HT-29 (cell line): ENCODE data around the gene UVSSA. TPM values are rescaled to one million over a fixed set of nuclear protein-coding genes. Genes with fewer than 3 reads are reported as not detected.
A peak's percentile ranks its signal among the peaks of the same experiment; 100 is the strongest.
"Not testable (repeated sequence)": the region's sequence is repeated elsewhere in the genome, so short reads cannot be mapped to it uniquely, and the experiment has no call there.

Source experiments
- DNase-seq: peaks from one replicate; pipeline ENCODE4 v3.0.0-alpha.2; 2015; ENCODE audit warnings: low spot score
- total RNA-seq: library from RNA; depleted of rRNA; stranded (reverse); fragments of >200 nt; shearing (Covaris generic); gene quantifications from 2 replicates; pipeline ENCODE4 v1.2.3, GENCODE V29; 2014; rRNA removed

Gene UVSSA
- total RNA-seq, 1 experiment from 2014 or later, result 21.7 TPM

GRCh38 chr4:1417522-1418390 lies 70.7 kb downstream of the UVSSA start:
- peak; percentile 49 for DNase-seq

- no peak for DNase-seq
Measured at GRCh38 chr4:1418494-1419285, 71.7 kb downstream of the UVSSA start.

GRCh38 chr4:1419708-1420107 lies 72.7 kb downstream of the UVSSA start:
- DNase-seq, result no peak

- DNase-seq, result no peak
Measured at GRCh38 chr4:1421657-1422056, 74.6 kb downstream of the UVSSA start.

- DNase-seq, result no peak
Measured at GRCh38 chr4:1427010-1427409, 80.0 kb downstream of the UVSSA start.

GRCh38 chr4:1443688-1444172 lies 96.7 kb downstream of the UVSSA start:
- DNase-seq, result not testable (repeated sequence)

Other genes with a start within 250 kb of the UVSSA start
- gene RNF212, start 233.6 kb upstream of the UVSSA start, total RNA-seq, result not detected in 2 replicates
- 1.2 and 2.9 TPM in 2 replicates for gene SPON2, start 174.6 kb upstream of the UVSSA start, total RNA-seq
- gene CTBP1, start 98.1 kb upstream of the UVSSA start, total RNA-seq, result 631 and 665 TPM in 2 replicates
- gene MAEA, start 57.3 kb upstream of the UVSSA start, total RNA-seq, result 127 and 139 TPM in 2 replicates
- gene NKX1-1, start 59.2 kb downstream of the UVSSA start, total RNA-seq, result not detected in 2 replicates